PC-3 (cell line): Measurements from ENCODE around the gene DNAH14. TPM values are rescaled to one million over a fixed set of nuclear protein-coding genes. Genes with fewer than 3 reads are reported as not detected.

Experiments
- ATAC-seq: fragments of 200-7000 bp; cut with Tn5 transposase; 2 replicates; pipeline ENCODE4 v1.9.1; 2020; ENCODE audit warnings: mild to moderate bottlenecking, moderate library complexity
- BruUV-seq: library from RNA; stranded (reverse); fragments of 400-500 nt; replicated peaks from 2 replicates; lab custom pipeline; 2021; lab: Mats Ljungman, UMichigan
- CTCF ChIA-PET: fragments of 300-600 bp; sonication (Branson Sonifier 250); formaldehyde crosslinking; loops from one replicate; lab custom pipeline; 2022; ENCODE audit warnings: antibody characterized with exemption; lab: Charles Lee
- POLR2A ChIA-PET: fragments of 300-600 bp; sonication (Branson Sonifier 250); formaldehyde crosslinking; loops from one replicate; lab custom pipeline; 2022; ENCODE audit warnings: antibody characterized with exemption; ENCODE audit not compliant: unreplicated experiment; lab: Charles Lee
- DNase-seq: peaks from one replicate; pipeline ENCODE4 v3.0.0-alpha.2; 2015
- H2AFZ ChIP-seq: fragments of 300-600 bp; sonication (generic); 2 replicates; pipeline ENCODE4 v1.6.0; 2016; ENCODE audit warnings: antibody characterized with exemption, low read length
- H3F3A ChIP-seq: fragments of 300-600 bp; sonication (generic); one replicate; pipeline ENCODE4 v1.6.0; 2017; ENCODE audit warnings: antibody characterized with exemption, low read length, control low read depth, mild to moderate bottlenecking; ENCODE audit not compliant: unreplicated experiment
- H3K27ac ChIP-seq: fragments of 300-600 bp; sonication (generic); 2 replicates; pipeline ENCODE4 v1.5.1; 2016; ENCODE audit warnings: mild to moderate bottlenecking, low read length
- H3K27me3 ChIP-seq: fragments of 300-600 bp; sonication (generic); 2 replicates; pipeline ENCODE4 v1.6.1; 2016; ENCODE audit warnings: low read length, mixed read lengths
- H3K36me3 ChIP-seq: fragments of 300-600 bp; sonication (generic); 2 replicates; pipeline ENCODE4 v1.6.1; 2016; ENCODE audit warnings: low read depth, mixed run types, low read length, mixed read lengths
- H3K4me1 ChIP-seq: fragments of 300-600 bp; sonication (generic); 2 replicates; pipeline ENCODE4 v1.5.1; 2016; ENCODE audit warnings: low read length; ENCODE audit not compliant: insufficient read depth
- H3K4me2 ChIP-seq: fragments of 300-600 bp; sonication (generic); 2 replicates; pipeline ENCODE4 v1.6.0; 2016; ENCODE audit warnings: low read length
- H3K4me3 ChIP-seq: fragments of 300-600 bp; sonication (generic); 2 replicates; pipeline ENCODE4 v1.5.1; 2016; ENCODE audit warnings: mild to moderate bottlenecking, low read length, mixed read lengths
- H3K79me2 ChIP-seq: fragments of 300-600 bp; sonication (generic); 2 replicates; pipeline ENCODE4 v1.6.1; 2017; ENCODE audit warnings: low read length, mixed read lengths
- H3K9ac ChIP-seq: fragments of 300-600 bp; sonication (generic); 2 replicates; pipeline ENCODE4 v1.6.0; 2016; ENCODE audit warnings: mild to moderate bottlenecking, low read length
- H3K9me2 ChIP-seq: fragments of 300-600 bp; sonication (generic); replicated peaks from 2 replicates; pipeline ENCODE4 v1.6.1; 2016; ENCODE audit warnings: mixed run types, low read length, mixed read lengths
- H3K9me3 ChIP-seq: fragments of 300-600 bp; sonication (generic); 2 replicates; pipeline ENCODE4 v1.6.1; 2016; ENCODE audit warnings: low read length, mixed read lengths
- H4K20me1 ChIP-seq: fragments of 300-600 bp; sonication (generic); 2 replicates; pipeline ENCODE4 v1.6.1; 2016; ENCODE audit warnings: low read length, mixed read lengths
- CTCF ChIP-seq: fragments of 300-600 bp; sonication (generic); conservative IDR thresholded peaks from 2 replicates; pipeline ENCODE4 v1.5.1; 2017; ENCODE audit warnings: antibody characterized with exemption, low read depth, mild to moderate bottlenecking, low read length
- EZH2 ChIP-seq: fragments of 300-600 bp; sonication (generic); IDR thresholded peaks from one replicate; pipeline ENCODE4 v1.6.1; 2017; ENCODE audit warnings: antibody characterized with exemption, mild to moderate bottlenecking, low read length; ENCODE audit not compliant: unreplicated experiment
- EZH2phosphoT487 ChIP-seq: fragments of 300-600 bp; sonication (generic); IDR thresholded peaks from 2 replicates; pipeline ENCODE4 v1.6.1; 2018; ENCODE audit warnings: mild to moderate bottlenecking, antibody characterized with exemption, low read length, borderline replicate concordance
- intact Hi-C: fragments of 100-400 bp; cut with micrococcal nuclease; formaldehyde crosslinking; loops from 2 replicates; pipeline ENCODE4 v1.9.0; 2023
- total RNA-seq: library from RNA; depleted of rRNA; stranded (reverse); fragments of >200 nt; gene quantifications from 2 replicates; pipeline ENCODE4 v1.2.3, GENCODE V29; 2014

The DNAH14 gene
- total RNA-seq, 1 experiment from 2014 or later = 42.8 TPM

- no peak for ATAC-seq
- CTCF ChIA-PET = no interaction called here
Measured at GRCh38 chr1:224900062-224900630, 29.3 kb upstream of the DNAH14 start.

GRCh38 chr1:224901087-224901810 lies 28.2 kb upstream of the DNAH14 start:
- no peak overlapping the region for H3K4me2 ChIP-seq
- no peaks in the 10 kb centered on the region for H3K9me2 ChIP-seq
- H3K9ac ChIP-seq = no peak overlapping the region
- intact Hi-C loops = no loop called here
- no peak overlapping the region for H3K27ac ChIP-seq
- ATAC-seq (no peak), DNase-seq (no peak)
- TF ChIP-seq CTCF (no peak), EZH2 (no peak), EZH2phosphoT487 (no peak)
- H2AFZ ChIP-seq = no peak overlapping the region
- H3K4me1 ChIP-seq = no peaks in the 10 kb centered on the region
- BruUV-seq = no TSS peak
- POLR2A ChIA-PET = no interaction called here
- no peaks in the 10 kb centered on the region for H4K20me1 ChIP-seq
- H3K4me3 ChIP-seq = no peak overlapping the region
- no peaks in the 10 kb centered on the region for H3K36me3 ChIP-seq
- CTCF ChIA-PET = interaction anchor here (0.7 kb wide), 1 partner anchor 133 kb away, joined by 3 read pairs; no protein-coding TSS in a partner anchor
- H3K9me3 ChIP-seq = no peaks in the 10 kb centered on the region
- H3F3A ChIP-seq = no peaks in the 10 kb centered on the region
- peaks cover 50% of the 10 kb centered on the region for H3K27me3 ChIP-seq
- H3K79me2 ChIP-seq = no peaks in the 10 kb centered on the region

More at GRCh38 chr1:224900062-224900630, 29.3 kb upstream of the DNAH14 start:
- TF ChIP-seq EZH2 (no peak), CTCF (no peak), EZH2phosphoT487 (no peak)
- no peak overlapping the region for H2AFZ ChIP-seq
- intact Hi-C loops = no loop called here
- H3K9me3 ChIP-seq = no peaks in the 10 kb centered on the region
- POLR2A ChIA-PET = no interaction called here
- no peak for DNase-seq
- no peaks in the 10 kb centered on the region for H3K9me2 ChIP-seq
- no peaks in the 10 kb centered on the region for H4K20me1 ChIP-seq
- no TSS peak for BruUV-seq
- no peak overlapping the region for H3K27ac ChIP-seq
- H3F3A ChIP-seq = no peaks in the 10 kb centered on the region
- H3K36me3 ChIP-seq = no peaks in the 10 kb centered on the region
- H3K9ac ChIP-seq = no peak overlapping the region
- no peaks in the 10 kb centered on the region for H3K79me2 ChIP-seq
- H3K4me2 ChIP-seq = no peak overlapping the region
- H3K27me3 ChIP-seq = peaks cover 41% of the 10 kb centered on the region
- H3K4me1 ChIP-seq = no peaks in the 10 kb centered on the region
- H3K4me3 ChIP-seq = no peak overlapping the region

- H3K4me2 ChIP-seq = no peak overlapping the region
- intact Hi-C loops = no loop called here
- no TSS peak for BruUV-seq
- POLR2A ChIA-PET = no interaction called here
- no peak overlapping the region for H2AFZ ChIP-seq
- H4K20me1 ChIP-seq = no peaks in the 10 kb centered on the region
- CTCF ChIA-PET = no interaction called here
- no peak overlapping the region for H3K27ac ChIP-seq
- TF ChIP-seq EZH2phosphoT487 (no peak), EZH2 (no peak), CTCF (no peak)
- H3F3A ChIP-seq = no peaks in the 10 kb centered on the region
- no peaks in the 10 kb centered on the region for H3K36me3 ChIP-seq
- no peak overlapping the region for H3K4me3 ChIP-seq
- H3K27me3 ChIP-seq = peaks cover 59% of the 10 kb centered on the region
- H3K9ac ChIP-seq = no peak overlapping the region
- no peaks in the 10 kb centered on the region for H3K79me2 ChIP-seq
- no peak for ATAC-seq
- H3K4me1 ChIP-seq = no peaks in the 10 kb centered on the region
- no peaks in the 10 kb centered on the region for H3K9me3 ChIP-seq
- DNase-seq = no peak
- H3K9me2 ChIP-seq = no peaks in the 10 kb centered on the region
Measured at GRCh38 chr1:224903955-224904354, 25.5 kb upstream of the DNAH14 start.
